Cardiac septum (tissue), 1 donor: ENCODE results near the gene SYT1. TPM values are rescaled to one million over a fixed set of nuclear protein-coding genes. Genes with fewer than 3 reads are reported as not detected.
"Not testable (repeated sequence)": the region's sequence is repeated elsewhere in the genome, so short reads cannot be mapped to it uniquely, and the experiment has no call there.

Source experiments
- DNase-seq: peaks from one replicate; pipeline ENCODE4 v3.0.0-alpha.2; 2020; ENCODE audit warnings: low spot score
- intact Hi-C: fragments of 100-400 bp; cut with DNase I; formaldehyde crosslinking; loops from one replicate; pipeline ENCODE4 v1.14.0; 2022
- total RNA-seq: library from RNA; stranded (reverse); fragmentation: NEBNext Ultra II Directional; extraction: Animal tissue kit (Norgen Biotek cat#: 25700); gene quantifications from one replicate; pipeline ENCODE4 v1.2.1, GENCODE V29; 2021
- donor health status: DM: no; HTN: no; CAD: no.

Gene SYT1
- total RNA-seq, 1 donor from 2014 or later, result not detected

GRCh38 chr12:78963439-78964227, 99.1 kb downstream of the SYT1 start:
- no peak for DNase-seq
- intact Hi-C loops, result no loop called here

- intact Hi-C loops, result no loop called here
- DNase-seq, result no peak
These were observed 99.9 kb downstream of the SYT1 start for GRCh38 chr12:78964521-78964920.

GRCh38 chr12:78966062-78966461, 101.5 kb downstream of the SYT1 start:
- intact Hi-C loops, result loop anchor here (5.0 kb wide), 1 partner anchor 199 kb away; no protein-coding TSS in a partner anchor
- no peak for DNase-seq

GRCh38 chr12:78966926-78967325, 102.4 kb downstream of the SYT1 start:
- DNase-seq, result no peak

GRCh38 chr12:78968226-78968625, 103.7 kb downstream of the SYT1 start:
- intact Hi-C loops, result loop anchor here (5.0 kb wide), 1 partner anchor 201 kb away; no protein-coding TSS in a partner anchor
- no peak for DNase-seq

More at GRCh38 chr12:78966926-78967325, 102.4 kb downstream of the SYT1 start:
- intact Hi-C loops, result loop anchor here (5.0 kb wide), 1 partner anchor 200 kb away; no protein-coding TSS in a partner anchor

- DNase-seq, result no peak
- intact Hi-C loops, result no loop called here
These were observed 105.5 kb downstream of the SYT1 start for GRCh38 chr12:78970041-78970440.

GRCh38 chr12:78977304-78977867, 112.8 kb downstream of the SYT1 start:
- DNase-seq, result no peak
- intact Hi-C loops, result no loop called here

- no peak for DNase-seq
These were observed 129.7 kb downstream of the SYT1 start for GRCh38 chr12:78994168-78994791.

GRCh38 chr12:79000501-79000900, 135.9 kb downstream of the SYT1 start:
- DNase-seq, result no peak
- intact Hi-C loops, result no loop called here

More at GRCh38 chr12:78994168-78994791, 129.7 kb downstream of the SYT1 start:
- intact Hi-C loops, result no loop called here

GRCh38 chr12:79001404-79001803, 136.8 kb downstream of the SYT1 start:
- no peak for DNase-seq
- intact Hi-C loops, result no loop called here

- no peak for DNase-seq
- intact Hi-C loops, result no loop called here
These were observed 141.7 kb downstream of the SYT1 start for GRCh38 chr12:79006306-79006705.

- intact Hi-C loops, result no loop called here
- DNase-seq, result no peak
These were observed 144.0 kb downstream of the SYT1 start for GRCh38 chr12:79008591-79008990.

- intact Hi-C loops, result no loop called here
- no peak for DNase-seq
These were observed 148.1 kb downstream of the SYT1 start for GRCh38 chr12:79012636-79013035.

GRCh38 chr12:79016181-79016580, 151.6 kb downstream of the SYT1 start:
- intact Hi-C loops, result no loop called here

GRCh38 chr12:79019672-79020071, 155.1 kb downstream of the SYT1 start:
- no peak for DNase-seq
- intact Hi-C loops, result no loop called here

More at GRCh38 chr12:79016181-79016580, 151.6 kb downstream of the SYT1 start:
- DNase-seq, result no peak

GRCh38 chr12:79020106-79020505, 155.5 kb downstream of the SYT1 start:
- no peak for DNase-seq
- intact Hi-C loops, result no loop called here

GRCh38 chr12:79021021-79021420, 156.4 kb downstream of the SYT1 start:
- intact Hi-C loops, result no loop called here
- no peak for DNase-seq

GRCh38 chr12:79023261-79023660, 158.7 kb downstream of the SYT1 start:
- no peak for DNase-seq
- intact Hi-C loops, result no loop called here

- intact Hi-C loops, result no loop called here
- no peak for DNase-seq
These were observed 159.2 kb downstream of the SYT1 start for GRCh38 chr12:79023784-79024183.

- intact Hi-C loops, result no loop called here
- DNase-seq, result no peak
These were observed 169.2 kb downstream of the SYT1 start for GRCh38 chr12:79033788-79034187.

GRCh38 chr12:79044748-79045147, 180.2 kb downstream of the SYT1 start:
- DNase-seq, intact Hi-C loops: not testable (repeated sequence)
